Upper lobe of left lung (tissue), 4 donors: Measurements from ENCODE around the gene IL17RE.

ENCODE experiments used
- EP300 ChIP-seq, 4 donors: sonication (generic); formaldehyde crosslinking; IDR thresholded peaks; one replicate each; pipeline ENCODE4 v1.5.1; 2017; ENCODE audit warnings: antibody characterized with exemption in 4 of 4, control low read depth in 2 of 4
- POLR2A ChIP-seq, 4 donors: fragments of 450-650 bp; IDR thresholded peaks; one replicate each; pipeline ENCODE4 v1.5.1; 2016 to 2017; ENCODE audit warnings: antibody characterized with exemption in 4 of 4, mild to moderate bottlenecking in 2 of 4
- POLR2AphosphoS5 ChIP-seq, 2 donors: sonication (generic); formaldehyde crosslinking; IDR thresholded peaks; one replicate each; pipeline ENCODE4 v1.5.1; 2017; ENCODE audit warnings: antibody characterized with exemption in 2 of 2
- TF ChIP-seq, protein P1 (sequence below), 6 experiments: fragments of 450-650 bp in 4 of 6; fragments of 200-600 bp in 2 of 6; sonication (generic) in 2 of 6; IDR thresholded peaks; one replicate each; pipeline ENCODE4 v1.5.1; 2016 to 2019; ENCODE audit warnings: antibody characterized with exemption in 6 of 6

DNA sequence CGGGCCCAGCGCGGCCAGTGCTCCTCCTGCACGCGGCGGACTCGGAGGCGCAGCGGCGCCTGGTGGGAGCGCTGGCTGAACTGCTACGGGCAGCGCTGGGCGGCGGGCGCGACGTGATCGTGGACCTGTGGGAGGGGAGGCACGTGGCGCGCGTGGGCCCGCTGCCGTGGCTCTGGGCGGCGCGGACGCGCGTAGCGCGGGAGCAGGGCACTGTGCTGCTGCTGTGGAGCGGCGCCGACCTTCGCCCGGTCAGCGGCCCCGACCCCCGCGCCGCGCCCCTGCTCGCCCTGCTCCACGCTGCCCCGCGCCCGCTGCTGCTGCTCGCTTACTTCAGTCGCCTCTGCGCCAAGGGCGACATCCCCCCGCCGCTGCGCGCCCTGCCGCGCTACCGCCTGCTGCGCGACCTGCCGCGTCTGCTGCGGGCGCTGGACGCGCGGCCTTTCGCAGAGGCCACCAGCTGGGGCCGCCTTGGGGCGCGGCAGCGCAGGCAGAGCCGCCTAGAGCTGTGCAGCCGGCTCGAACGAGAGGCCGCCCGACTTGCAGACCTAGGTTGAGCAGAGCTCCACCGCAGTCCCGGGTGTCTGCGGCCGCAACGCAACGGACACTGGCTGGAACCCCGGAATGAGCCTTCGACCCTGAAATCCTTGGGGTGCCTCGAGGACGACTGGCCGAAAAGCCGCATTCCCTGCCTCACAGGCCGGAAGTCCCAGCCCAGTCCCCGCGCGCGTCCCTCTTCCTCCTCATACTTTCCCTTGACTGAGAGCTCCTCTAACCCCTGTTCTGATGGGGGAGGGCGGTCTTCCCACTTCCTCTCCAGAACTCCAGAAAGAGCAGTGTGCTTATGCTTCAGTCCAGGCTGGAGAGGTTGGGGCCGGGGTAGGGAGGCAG, 12.8 kb downstream of the IL17RE start:
- TF ChIP-seq EP300 (IDR thresholded peaks at IDR 0.05) (no peak), POLR2A (IDR thresholded peaks at IDR 0.05) (peak in 1 of 4 donors; percentile 52), POLR2AphosphoS5 (IDR thresholded peaks at IDR 0.05) (peak in 1 of 2 donors; percentile 37)
- TF ChIP-seq, protein P1, sequence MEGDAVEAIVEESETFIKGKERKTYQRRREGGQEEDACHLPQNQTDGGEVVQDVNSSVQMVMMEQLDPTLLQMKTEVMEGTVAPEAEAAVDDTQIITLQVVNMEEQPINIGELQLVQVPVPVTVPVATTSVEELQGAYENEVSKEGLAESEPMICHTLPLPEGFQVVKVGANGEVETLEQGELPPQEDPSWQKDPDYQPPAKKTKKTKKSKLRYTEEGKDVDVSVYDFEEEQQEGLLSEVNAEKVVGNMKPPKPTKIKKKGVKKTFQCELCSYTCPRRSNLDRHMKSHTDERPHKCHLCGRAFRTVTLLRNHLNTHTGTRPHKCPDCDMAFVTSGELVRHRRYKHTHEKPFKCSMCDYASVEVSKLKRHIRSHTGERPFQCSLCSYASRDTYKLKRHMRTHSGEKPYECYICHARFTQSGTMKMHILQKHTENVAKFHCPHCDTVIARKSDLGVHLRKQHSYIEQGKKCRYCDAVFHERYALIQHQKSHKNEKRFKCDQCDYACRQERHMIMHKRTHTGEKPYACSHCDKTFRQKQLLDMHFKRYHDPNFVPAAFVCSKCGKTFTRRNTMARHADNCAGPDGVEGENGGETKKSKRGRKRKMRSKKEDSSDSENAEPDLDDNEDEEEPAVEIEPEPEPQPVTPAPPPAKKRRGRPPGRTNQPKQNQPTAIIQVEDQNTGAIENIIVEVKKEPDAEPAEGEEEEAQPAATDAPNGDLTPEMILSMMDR (IDR thresholded peaks at IDR 0.05), result peak; percentile 27 to 83 (median 66)
